ENCODE measurements around the gene LRMDA.

The LRMDA gene

DNA sequence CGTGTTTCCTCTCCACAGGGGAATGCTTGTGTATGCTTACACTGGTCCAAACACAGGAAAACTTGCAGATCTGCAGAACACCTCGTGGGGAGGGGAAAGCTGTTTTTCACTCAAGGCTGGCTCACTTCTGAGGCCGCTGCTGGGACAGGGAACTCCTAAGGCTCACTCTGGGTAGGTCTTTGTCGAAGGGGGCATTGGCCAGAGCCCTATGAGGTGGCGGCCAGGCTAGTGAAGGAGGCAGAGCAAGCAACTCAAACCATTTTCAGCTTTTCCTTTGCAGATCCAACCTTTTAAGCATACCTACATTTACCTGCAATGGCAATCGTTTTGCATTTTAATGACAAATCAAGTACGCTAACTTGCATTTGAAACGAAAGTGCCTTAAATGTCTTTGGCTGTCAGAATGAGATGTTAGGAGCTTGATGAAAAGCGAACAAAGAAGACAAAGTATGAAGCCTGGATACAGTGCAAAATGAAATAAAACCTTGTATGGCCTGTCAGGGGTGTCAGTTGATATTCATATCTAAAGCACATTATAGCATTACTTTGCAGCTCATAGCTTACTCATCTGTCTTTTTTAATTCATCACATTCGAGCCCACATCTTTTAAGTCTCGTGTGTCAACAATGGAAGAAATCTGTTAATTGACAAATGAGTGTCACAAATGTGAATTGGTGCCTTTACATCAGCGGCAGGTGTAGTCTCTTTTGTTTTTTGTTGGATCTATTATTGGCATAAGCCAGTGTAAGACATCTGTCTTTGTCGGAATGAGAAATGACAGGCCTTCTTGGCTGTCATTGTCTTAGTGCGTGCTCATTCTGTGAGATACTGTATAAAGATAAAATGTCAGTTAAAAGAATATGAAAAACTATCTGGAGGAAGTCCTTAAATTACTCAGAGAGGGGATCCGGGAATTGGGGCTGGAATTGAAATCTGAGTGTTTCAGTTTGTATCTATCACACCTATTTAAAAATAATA, 30.5 kb downstream of the LRMDA start:
- Histone ChIP-seq H3K9me3 (ENCODE audit: insufficient read depth, low read length) (no peaks in the 10 kb centered on the region), H3K9me2 (replicated peaks; ENCODE audit: insufficient read depth, low read length) (no peaks in the 10 kb centered on the region), H3K36me3 (ENCODE audit: low read length) (no peaks in the 10 kb centered on the region), H3K4me2 (ENCODE audit: low read depth, low read length, poor library complexity, severe bottlenecking) (no peak overlapping the region), H3K4me3 (ENCODE audit: insufficient read depth, low read length, poor library complexity, severe bottlenecking) (no peak overlapping the region), H3K27ac (ENCODE audit: low read depth, low read length) (no peak overlapping the region), H3K79me2 (ENCODE audit: insufficient read depth, low read length) (no peaks in the 10 kb centered on the region), H3K27me3 (ENCODE audit: low read length) (no peaks in the 10 kb centered on the region), H3F3A (ENCODE audit: insufficient read depth) (no peaks in the 10 kb centered on the region), H2AFZ (ENCODE audit: low read depth, low read length, severe bottlenecking) (no peak overlapping the region), H3K9ac (ENCODE audit: low read length) (no peak overlapping the region), H4K20me1 (ENCODE audit: low read depth, low read length) (no peaks in the 10 kb centered on the region)
- no peak for TF ChIP-seq EZH2phosphoT487 (conservative IDR thresholded peaks at IDR 0.05; ENCODE audit: low read length)
- TF ChIP-seq, protein P1, sequence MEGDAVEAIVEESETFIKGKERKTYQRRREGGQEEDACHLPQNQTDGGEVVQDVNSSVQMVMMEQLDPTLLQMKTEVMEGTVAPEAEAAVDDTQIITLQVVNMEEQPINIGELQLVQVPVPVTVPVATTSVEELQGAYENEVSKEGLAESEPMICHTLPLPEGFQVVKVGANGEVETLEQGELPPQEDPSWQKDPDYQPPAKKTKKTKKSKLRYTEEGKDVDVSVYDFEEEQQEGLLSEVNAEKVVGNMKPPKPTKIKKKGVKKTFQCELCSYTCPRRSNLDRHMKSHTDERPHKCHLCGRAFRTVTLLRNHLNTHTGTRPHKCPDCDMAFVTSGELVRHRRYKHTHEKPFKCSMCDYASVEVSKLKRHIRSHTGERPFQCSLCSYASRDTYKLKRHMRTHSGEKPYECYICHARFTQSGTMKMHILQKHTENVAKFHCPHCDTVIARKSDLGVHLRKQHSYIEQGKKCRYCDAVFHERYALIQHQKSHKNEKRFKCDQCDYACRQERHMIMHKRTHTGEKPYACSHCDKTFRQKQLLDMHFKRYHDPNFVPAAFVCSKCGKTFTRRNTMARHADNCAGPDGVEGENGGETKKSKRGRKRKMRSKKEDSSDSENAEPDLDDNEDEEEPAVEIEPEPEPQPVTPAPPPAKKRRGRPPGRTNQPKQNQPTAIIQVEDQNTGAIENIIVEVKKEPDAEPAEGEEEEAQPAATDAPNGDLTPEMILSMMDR (IDR thresholded peaks at IDR 0.05; ENCODE audit: insufficient read depth, low read length, poor library complexity, severe bottlenecking), result no peak

DNA sequence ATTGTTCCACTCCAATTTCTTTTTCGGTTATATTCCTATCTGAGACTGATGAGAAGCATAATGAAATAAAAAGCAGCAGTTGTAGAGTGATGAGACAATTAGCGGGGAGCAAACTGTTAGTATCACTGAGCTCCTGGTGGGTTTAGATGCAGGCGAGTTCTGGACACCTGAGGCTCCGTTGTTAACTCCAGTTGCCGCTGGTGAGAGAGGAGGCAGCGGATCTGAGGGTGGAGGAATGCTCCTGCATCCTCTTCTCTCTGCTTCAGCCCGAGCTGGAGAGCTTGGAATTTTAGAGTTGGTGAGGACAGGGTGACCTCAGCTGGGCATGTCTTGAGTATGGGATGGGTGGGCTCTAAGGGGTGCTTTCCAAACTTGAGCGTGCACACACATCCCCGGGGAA, 31.4 kb downstream of the LRMDA start:
- no peak overlapping the region for H3K4me2 ChIP-seq (ENCODE audit: low read depth, low read length, poor library complexity, severe bottlenecking)
- no peaks in the 10 kb centered on the region for H3K79me2 ChIP-seq (ENCODE audit: insufficient read depth, low read length)
- H3K9me2 ChIP-seq (replicated peaks; ENCODE audit: insufficient read depth, low read length), result no peaks in the 10 kb centered on the region
- no peak overlapping the region for H3K9ac ChIP-seq (ENCODE audit: low read length)
- no peaks in the 10 kb centered on the region for H3K9me3 ChIP-seq (ENCODE audit: insufficient read depth, low read length)
- no peaks in the 10 kb centered on the region for H3F3A ChIP-seq (ENCODE audit: insufficient read depth)
- no peak overlapping the region for H3K27ac ChIP-seq (ENCODE audit: low read depth, low read length)
- no peaks in the 10 kb centered on the region for H3K27me3 ChIP-seq (ENCODE audit: low read length)
- H2AFZ ChIP-seq (ENCODE audit: low read depth, low read length, severe bottlenecking), result no peak overlapping the region
- no peaks in the 10 kb centered on the region for H4K20me1 ChIP-seq (ENCODE audit: low read depth, low read length)
- TF ChIP-seq EZH2phosphoT487 (conservative IDR thresholded peaks at IDR 0.05; ENCODE audit: low read length), result no peak
- TF ChIP-seq, protein P1 (IDR thresholded peaks at IDR 0.05; ENCODE audit: insufficient read depth, low read length, poor library complexity, severe bottlenecking), result no peak
- no peak overlapping the region for H3K4me3 ChIP-seq (ENCODE audit: insufficient read depth, low read length, poor library complexity, severe bottlenecking)
- no peaks in the 10 kb centered on the region for H3K36me3 ChIP-seq (ENCODE audit: low read length)

DNA sequence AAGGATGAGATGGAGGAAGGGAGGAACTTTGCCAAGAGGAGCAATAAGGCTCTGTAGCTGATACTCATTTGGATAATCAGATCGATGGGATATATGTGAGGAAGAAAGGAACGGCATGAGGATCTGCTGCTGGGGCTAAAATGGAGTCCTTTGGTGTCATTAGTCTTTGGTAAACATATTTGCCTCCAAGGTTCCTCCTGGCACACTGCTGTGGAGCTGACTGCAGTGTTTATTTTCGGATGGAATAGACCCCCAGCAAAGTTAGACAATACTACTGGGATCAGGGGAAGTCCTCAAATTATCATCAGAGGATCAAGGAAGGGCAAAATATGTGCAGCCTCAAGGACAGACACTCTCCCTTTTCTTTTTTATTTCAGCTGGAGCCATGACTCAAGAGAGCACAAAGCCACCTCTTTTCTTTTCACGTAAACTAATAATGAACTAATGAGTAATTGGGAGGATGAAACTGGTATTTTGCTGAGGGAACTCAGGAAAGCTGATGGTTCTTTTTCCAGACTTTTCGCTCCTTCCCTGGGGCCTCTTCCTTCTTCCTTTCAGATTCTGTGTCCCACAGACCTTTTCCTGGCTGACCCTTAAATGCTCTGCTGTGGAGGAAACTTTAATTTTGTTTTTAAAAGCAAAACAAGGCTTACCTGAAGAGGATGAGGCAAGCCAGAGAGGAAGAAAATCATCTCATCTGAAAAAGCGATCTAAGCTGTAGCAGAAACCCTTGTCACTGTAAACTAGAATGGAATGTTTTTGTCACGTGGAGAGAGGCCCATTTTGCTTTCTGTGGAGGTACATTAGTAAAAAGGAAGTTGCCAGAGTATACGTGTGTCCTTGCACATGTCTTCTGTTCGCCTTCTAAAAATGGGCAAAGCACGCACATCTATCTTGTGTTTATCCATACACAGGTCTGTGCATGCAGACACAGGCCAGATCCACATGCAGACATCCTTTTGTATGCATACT, 33.3 kb downstream of the LRMDA start:
- Histone ChIP-seq H3K9me3 (ENCODE audit: insufficient read depth, low read length) (no peaks in the 10 kb centered on the region), H3K79me2 (ENCODE audit: insufficient read depth, low read length) (no peaks in the 10 kb centered on the region), H3K36me3 (ENCODE audit: low read length) (no peaks in the 10 kb centered on the region), H3F3A (ENCODE audit: insufficient read depth) (no peaks in the 10 kb centered on the region), H3K4me3 (ENCODE audit: insufficient read depth, low read length, poor library complexity, severe bottlenecking) (no peak overlapping the region), H3K27ac (ENCODE audit: low read depth, low read length) (no peak overlapping the region), H4K20me1 (ENCODE audit: low read depth, low read length) (no peaks in the 10 kb centered on the region), H3K27me3 (ENCODE audit: low read length) (no peaks in the 10 kb centered on the region), H3K9ac (ENCODE audit: low read length) (no peak overlapping the region), H3K4me2 (ENCODE audit: low read depth, low read length, poor library complexity, severe bottlenecking) (no peak overlapping the region), H3K9me2 (replicated peaks; ENCODE audit: insufficient read depth, low read length) (no peaks in the 10 kb centered on the region), H2AFZ (ENCODE audit: low read depth, low read length, severe bottlenecking) (no peak overlapping the region)
- TF ChIP-seq EZH2phosphoT487 (conservative IDR thresholded peaks at IDR 0.05; ENCODE audit: low read length), result no peak
- TF ChIP-seq, protein P1 (IDR thresholded peaks at IDR 0.05; ENCODE audit: insufficient read depth, low read length, poor library complexity, severe bottlenecking), result no peak

All from SU-DHL-6 (cell line).